GM12878 (cell line): Measurements from ENCODE around the gene PRR3. TPM values are rescaled to one million over a fixed set of nuclear protein-coding genes. Genes with fewer than 3 reads are reported as not detected.
A peak's percentile ranks its signal among the peaks of the same experiment; 100 is the strongest.

Source experiments
- ATAC-seq: fragments of 200-7000 bp; cut with Tn5 transposase; 3 replicates; pipeline ENCODE4 v1.9.1; 2020; ENCODE audit warnings: mild to moderate bottlenecking, moderate library complexity
- BruUV-seq: library from RNA; stranded (reverse); fragments of 400-500 nt; replicated peaks from 2 replicates; lab custom pipeline; 2021; lab: Mats Ljungman, UMichigan
- CTCF ChIA-PET: fragments of 300-600 bp; sonication (Branson Sonifier 250); formaldehyde crosslinking; extraction: SDS; loops from one replicate; lab custom pipeline; 2021; ENCODE audit warnings: inconsistent platforms; lab: Yijun Ruan, JAX
- POLR2A ChIA-PET: fragments of 350-600 bp; formaldehyde crosslinking; extraction: SDS; loops from one replicate; lab custom pipeline; 2021; ENCODE audit warnings: inconsistent platforms; lab: Charles Lee
- RAD21 ChIA-PET: fragments of 300-600 bp; sonication (Branson Sonifier 250); formaldehyde crosslinking; loops from one replicate; lab custom pipeline; 2023; ENCODE audit warnings: antibody characterized with exemption; ENCODE audit not compliant: unreplicated experiment; lab: Charles Lee
- SMC1A ChIA-PET: fragments of 300-600 bp; sonication (Branson Sonifier 250); formaldehyde crosslinking; loops from one replicate; lab custom pipeline; 2023; ENCODE audit not compliant: unreplicated experiment, uncharacterized antibody; lab: Charles Lee
- DNase-seq: peaks from one replicate; pipeline ENCODE4 v3.0.0-alpha.2; 2011; ENCODE audit warnings: low read depth, low spot score
- FAIRE-seq: peaks from 3 replicates; lab custom pipeline; 2011; peaks lifted over from hg19 to GRCh38; lab: Jason Lieb, UNC
- H2AFZ ChIP-seq: 2 replicates; pipeline ENCODE4 v1.6.0; 2011; ENCODE audit warnings: low read depth, low read length, control low read depth; ENCODE audit not compliant: control insufficient read depth
- H3K27ac ChIP-seq: 2 replicates; pipeline ENCODE4 v1.5.1; 2011; ENCODE audit warnings: control low read depth; ENCODE audit not compliant: control insufficient read depth, insufficient read depth
- H3K27me3 ChIP-seq, 2 experiments: replicated peaks in 1 of 2; 2 replicates each; pipeline versions ENCODE4 v1.6.0 to v1.6.1; 2011; ENCODE audit warnings: low read length in 1 of 2; ENCODE audit not compliant: control insufficient read depth in 2 of 2, insufficient read depth in 2 of 2
- H3K36me3 ChIP-seq, 2 experiments: 2 replicates each; pipeline ENCODE4 v1.5.1; 2011; ENCODE audit warnings: low read length in 1 of 2; ENCODE audit not compliant: control insufficient read depth in 2 of 2, insufficient read depth in 2 of 2
- H3K4me1 ChIP-seq: 2 replicates; pipeline ENCODE4 v1.6.1; 2011; ENCODE audit warnings: mild to moderate bottlenecking, low read length, moderate library complexity, mixed read lengths; ENCODE audit not compliant: control insufficient read depth, insufficient read depth
- H3K4me2 ChIP-seq: 2 replicates; pipeline ENCODE4 v1.6.0; 2011; ENCODE audit warnings: control low read depth; ENCODE audit not compliant: control insufficient read depth, insufficient read depth
- H3K4me3 ChIP-seq: fragments of 200-600 bp; sonication (generic); 2 replicates; pipeline ENCODE4 v1.5.1; 2016
- H3K79me2 ChIP-seq: 2 replicates; pipeline ENCODE4 v1.6.0; 2011; ENCODE audit warnings: low read length; ENCODE audit not compliant: control insufficient read depth, insufficient read depth
- H3K9ac ChIP-seq: 2 replicates; pipeline ENCODE4 v1.8.0; 2011; ENCODE audit warnings: low read length, control low read depth, mixed read lengths; ENCODE audit not compliant: control insufficient read depth, insufficient read depth
- H3K9me3 ChIP-seq: replicated peaks from 3 replicates; pipeline ENCODE4 v1.5.1; 2011; ENCODE audit warnings: mild to moderate bottlenecking, low read length; ENCODE audit not compliant: control insufficient read depth, insufficient read depth
- H4K20me1 ChIP-seq: 2 replicates; pipeline ENCODE4 v1.6.0; 2011; ENCODE audit not compliant: control insufficient read depth, insufficient read depth
- GABPA ChIP-seq: IDR thresholded peaks from 2 replicates; pipeline ENCODE4 v1.6.1; 2014; ENCODE audit warnings: antibody characterized with exemption, low read depth, mild to moderate bottlenecking, inconsistent platforms
- NR2F1 ChIP-seq: fragments of 450-650 bp; conservative IDR thresholded peaks from 2 replicates; pipeline ENCODE4 v1.6.1; 2017; ENCODE audit warnings: mild to moderate bottlenecking
- POLR2AphosphoS2 ChIP-seq: IDR thresholded peaks from 2 replicates; pipeline ENCODE4 v1.6.1; 2011; ENCODE audit warnings: low read depth, mild to moderate bottlenecking, low read length, improper control_type of control experiment, moderate library complexity
- RAD21 ChIP-seq: IDR thresholded peaks from 2 replicates; pipeline ENCODE4 v1.6.1; 2011; ENCODE audit warnings: mild to moderate bottlenecking, low read depth, low read length, moderate library complexity; ENCODE audit not compliant: insufficient read depth
- RELB ChIP-seq: fragments of 450-650 bp; IDR thresholded peaks from 2 replicates; pipeline ENCODE4 v1.6.1; 2017; ENCODE audit warnings: low read depth, mild to moderate bottlenecking, moderate library complexity
- RUNX3 ChIP-seq: IDR thresholded peaks from 2 replicates; pipeline ENCODE4 v1.6.1; 2012; ENCODE audit warnings: low read length, inconsistent platforms
- ZNF24 ChIP-seq: fragments of 450-650 bp; IDR thresholded peaks from 2 replicates; pipeline ENCODE4 v1.6.1; 2017; ENCODE audit warnings: antibody characterized with exemption, mild to moderate bottlenecking
- WGBS: methylation state at CpG from one replicate; pipeline ENCODE4 v1.1.6; 2016; ENCODE audit warnings: low lambda C conversion rate; ENCODE audit not compliant: insufficient replicate concordance, insufficient coverage; ENCODE audit errors: missing lambda C conversion rate; 5-methylcytosine and 5-hydroxymethylcytosine counted together
- in situ Hi-C: fragments of 300-500 bp; cut with MboI; formaldehyde crosslinking; loops from 9 replicates; pipeline ENCODE4 v1.14.3; 2018; ENCODE audit warnings: mixed read lengths
- intact Hi-C: fragments of 100-400 bp; cut with micrococcal nuclease; formaldehyde crosslinking; loops from one replicate; pipeline ENCODE4 v1.14.2; 2022; ENCODE audit not compliant: unreplicated experiment
- polyA plus RNA-seq, 11 experiments: library from polyadenylated mRNA; depleted of rRNA in 4 of 11; unstranded in 6 of 11; stranded (reverse) in 5 of 11; fragments of >200 nt; fragmentation: Nextera tagmentation in 4 of 11; fragmentation: Illumina TruSeq in 1 of 11; extraction: Ambion mirVana in 4 of 11; extraction: Trizol in 1 of 11; gene quantifications; 1 replicate in 1 of 11; 2 replicates in 10 of 11; pipeline versions ENCODE4 v1.2.1 to v1.2.3, GENCODE V29; 2011 to 2016; ENCODE audit warnings: inconsistent platforms in 2 of 11, missing spikeins in 2 of 11, low read depth in 1 of 11
- total RNA-seq, 4 experiments: library from RNA; depleted of rRNA in 3 of 4; stranded (reverse); fragments of >200 nt in 3 of 4; fragmentation: Illumina TruSeq in 1 of 4; extraction: Trizol in 1 of 4; gene quantifications; 2 replicates each; pipeline versions ENCODE4 v1.2.1 to v1.2.3, GENCODE V29; 2013 to 2021
- TF ChIP-seq, protein P1 (sequence below): fragments of 450-650 bp; IDR thresholded peaks from 2 replicates; pipeline ENCODE4 v1.6.1; 2018; ENCODE audit warnings: borderline replicate concordance, mild to moderate bottlenecking; ENCODE audit not compliant: partially characterized antibody

PRR3 gene
- total and polyA plus RNA-seq, 10 of the 15 experiments (the other 5 are each of a cell fraction or from before 2014, with no cell fraction given) = 14.0 to 38.2 (median 20.5) TPM

- in situ Hi-C loops (no loop called here), intact Hi-C loops (no loop called here)
- Histone ChIP-seq H3K79me2 (peaks cover 19% of the 10 kb centered on the region), H3K4me1 (peaks cover 3% of the 10 kb centered on the region), H2AFZ (no peak overlapping the region), H3K27me3 (no peaks in the 10 kb centered on the region), H3K4me3 (no peak overlapping the region), H3K4me2 (no peak overlapping the region), H3K36me3 (peaks cover 11 to 57% of the 10 kb centered on the region in 2 experiments), H4K20me1 (0 out of 2 replicates have a peak, but pooled peaks cover 8% of the 10 kb centered on the region), H3K27ac (no peak overlapping the region), H3K9me3 (no peaks in the 10 kb centered on the region), H3K9ac (no peak overlapping the region)
- ATAC-seq (no peak), FAIRE-seq (no peak), DNase-seq (no peak)
- SMC1A ChIA-PET = interaction anchor here (1.2 to 1.4 kb wide), 3 partner anchors 9 to 61 kb away, joined by 3 read pairs; no protein-coding TSS in a partner anchor
- BruUV-seq = no TSS peak
- CTCF ChIA-PET = interaction anchor here (0.8 to 1.5 kb wide), 5 partner anchors 13 to 121 kb away, joined by 3 to 6 read pairs (median 4); no protein-coding TSS in a partner anchor
- POLR2A ChIA-PET = interaction anchor here (0.6 to 1.0 kb wide), 5 partner anchors 11 to 1029 kb away, joined by 3 to 8 read pairs (median 5); no protein-coding TSS in a partner anchor
- 15% methylated on average over 4 of the region's 4 CpGs for WGBS
- no peak for TF ChIP-seq RUNX3
- TF ChIP-seq POLR2AphosphoS2 = peak; percentile 18; the same call in 1 of the 2 replicates
- TF ChIP-seq, all 136 proteins: peak for 1
- RAD21 ChIA-PET = interaction anchor here (0.8 to 1.0 kb wide), 2 partner anchors 10 to 63 kb away, joined by 3 read pairs; partner anchors contain the start of gene DHX16
Observed at GRCh38 chr6:30610065-30610464, 53.0 kb downstream of the PRR3 start.

DNA sequence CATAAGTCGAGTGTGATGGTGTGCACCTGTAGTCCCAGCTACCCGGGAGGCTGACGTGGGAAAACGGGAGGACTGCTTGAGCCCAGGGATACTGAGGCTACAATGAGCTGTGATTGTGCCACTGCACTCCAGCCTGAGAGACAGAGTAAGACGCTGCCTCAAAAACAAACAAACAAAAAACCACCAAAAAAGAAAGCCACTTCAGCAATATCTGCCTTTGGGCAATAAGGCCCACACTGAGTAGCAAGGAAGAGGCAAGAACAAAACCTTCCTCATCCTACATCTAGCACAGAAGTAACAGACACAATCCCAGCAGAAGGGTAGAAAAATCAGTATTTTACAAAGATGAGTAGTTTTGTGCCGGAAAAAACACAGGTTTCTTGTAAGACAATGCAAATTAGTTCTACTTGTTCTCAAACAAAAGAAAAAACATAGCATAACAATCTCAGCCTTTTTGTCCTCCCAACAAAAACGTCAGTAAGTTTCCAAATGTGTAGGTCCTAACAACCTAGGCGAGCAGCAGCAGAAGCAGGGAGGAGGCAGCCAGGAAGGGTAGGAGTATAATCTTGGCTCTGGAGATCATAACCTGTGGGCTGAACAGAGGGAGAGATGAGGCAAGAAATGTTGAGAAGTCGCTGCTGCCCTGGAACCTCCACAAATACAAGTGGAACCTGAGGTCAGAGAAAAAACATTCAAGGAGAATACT is 54.2 kb downstream of the PRR3 start:
- POLR2A ChIA-PET = interaction anchor here (0.8 to 1.5 kb wide), 4 partner anchors 11 to 35 kb away, joined by 3 to 8 read pairs (median 6); partner anchors contain the start of gene C6orf136
- Histone ChIP-seq H3K9me3 (no peaks in the 10 kb centered on the region; the same call in 2 of the 3 replicates), H3K79me2 (peaks cover 31% of the 10 kb centered on the region), H3K9ac (no peak overlapping the region), H3K36me3 (peaks cover 6 to 56% of the 10 kb centered on the region in 2 experiments), H3K27me3 (no peaks in the 10 kb centered on the region), H4K20me1 (0 out of 2 replicates have a peak, but pooled peaks cover 8% of the 10 kb centered on the region), H2AFZ (no peak overlapping the region), H3K27ac (no peak overlapping the region), H3K4me3 (no peak overlapping the region), H3K4me1 (peaks cover 3% of the 10 kb centered on the region), H3K4me2 (no peak overlapping the region)
- intact Hi-C loops (no loop called here), in situ Hi-C loops (no loop called here)
- TF ChIP-seq, protein P1, sequence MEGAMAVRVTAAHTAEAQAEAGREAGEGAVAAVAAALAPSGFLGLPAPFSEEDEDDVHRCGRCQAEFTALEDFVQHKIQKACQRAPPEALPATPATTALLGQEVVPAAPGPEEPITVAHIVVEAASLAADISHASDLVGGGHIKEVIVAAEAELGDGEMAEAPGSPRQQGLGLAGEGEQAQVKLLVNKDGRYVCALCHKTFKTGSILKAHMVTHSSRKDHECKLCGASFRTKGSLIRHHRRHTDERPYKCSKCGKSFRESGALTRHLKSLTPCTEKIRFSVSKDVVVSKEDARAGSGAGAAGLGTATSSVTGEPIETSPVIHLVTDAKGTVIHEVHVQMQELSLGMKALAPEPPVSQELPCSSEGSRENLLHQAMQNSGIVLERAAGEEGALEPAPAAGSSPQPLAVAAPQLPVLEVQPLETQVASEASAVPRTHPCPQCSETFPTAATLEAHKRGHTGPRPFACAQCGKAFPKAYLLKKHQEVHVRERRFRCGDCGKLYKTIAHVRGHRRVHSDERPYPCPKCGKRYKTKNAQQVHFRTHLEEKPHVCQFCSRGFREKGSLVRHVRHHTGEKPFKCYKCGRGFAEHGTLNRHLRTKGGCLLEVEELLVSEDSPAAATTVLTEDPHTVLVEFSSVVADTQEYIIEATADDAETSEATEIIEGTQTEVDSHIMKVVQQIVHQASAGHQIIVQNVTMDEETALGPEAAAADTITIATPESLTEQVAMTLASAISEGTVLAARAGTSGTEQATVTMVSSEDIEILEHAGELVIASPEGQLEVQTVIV = no peak
- TF ChIP-seq NR2F1 = no peak
- TF ChIP-seq RELB = no peak
- no peak for TF ChIP-seq ZNF24
- TF ChIP-seq RAD21 = no peak
- TF ChIP-seq GABPA = no peak
- no peak for ATAC-seq
- FAIRE-seq = no peak
- SMC1A ChIA-PET = interaction anchor here (1.2 to 1.4 kb wide), 3 partner anchors 11 to 62 kb away, joined by 3 read pairs; no protein-coding TSS in a partner anchor
- WGBS = 71% methylated on average over 9 of the region's 9 CpGs
- no TSS peak for BruUV-seq
- RAD21 ChIA-PET = interaction anchor here (0.8 to 2.2 kb wide), 3 partner anchors 11 to 120 kb away, joined by 3 to 7 read pairs (median 3); partner anchors contain the start of gene DHX16
- DNase-seq = no peak
- CTCF ChIA-PET = interaction anchor here (0.7 to 2.6 kb wide), 5 partner anchors 15 to 120 kb away, joined by 3 to 13 read pairs (median 6); no protein-coding TSS in a partner anchor
